LNCaP clone FGC (cell line): ENCODE data around the gene POLL.

Source experiments
- DNase-seq: peaks from one replicate; pipeline ENCODE4 v3.0.0-alpha.2; 2011; ENCODE audit warnings: low read depth
- H3K4me3 ChIP-seq: 2 replicates; pipeline ENCODE4 v1.5.1; 2011; ENCODE audit warnings: mild to moderate bottlenecking, low read depth, low read length, control low read depth
- CTCF ChIP-seq: IDR thresholded peaks from 2 replicates; pipeline ENCODE4 v1.5.1; 2012; ENCODE audit warnings: mild to moderate bottlenecking; ENCODE audit not compliant: control insufficient read depth, insufficient read depth; ENCODE audit errors: extremely low read depth

Gene POLL

GRCh38 chr10:101558671-101559595 is 29.1 kb downstream of the POLL start:
- DNase-seq, result no peak
- H3K4me3 ChIP-seq, result no peak overlapping the region
- no peak for TF ChIP-seq CTCF

- no peak for TF ChIP-seq CTCF
- no peak for DNase-seq
- H3K4me3 ChIP-seq, result no peak overlapping the region
Observed at GRCh38 chr10:101558204-101558603, 29.9 kb downstream of the POLL start.

GRCh38 chr10:101557541-101557940 is 30.5 kb downstream of the POLL start:
- H3K4me3 ChIP-seq, result no peak overlapping the region
- no peak for DNase-seq
- no peak for TF ChIP-seq CTCF

GRCh38 chr10:101552442-101552841 is 35.6 kb downstream of the POLL start:
- H3K4me3 ChIP-seq, result no peak overlapping the region
- no peak for DNase-seq
- TF ChIP-seq CTCF, result no peak

- TF ChIP-seq CTCF, result no peak
- no peak for DNase-seq
- H3K4me3 ChIP-seq, result no peak overlapping the region
Observed at GRCh38 chr10:101550965-101551364, 37.1 kb downstream of the POLL start.

- no peak for TF ChIP-seq CTCF
- H3K4me3 ChIP-seq, result no peak overlapping the region
- no peak for DNase-seq
Observed at GRCh38 chr10:101545898-101546297, 42.2 kb downstream of the POLL start.

- no peak for DNase-seq
- TF ChIP-seq CTCF, result no peak
- no peak overlapping the region for H3K4me3 ChIP-seq
Observed at GRCh38 chr10:101538446-101538845, 49.6 kb downstream of the POLL start.
